Iris pigment epithelial cell (primary cell): ENCODE data around the gene STRIT1.

Experiments used
- DNase-seq: peaks from one replicate; pipeline ENCODE4 v3.0.0-alpha.2; 2011; ENCODE audit warnings: low read depth

Gene STRIT1

DNA sequence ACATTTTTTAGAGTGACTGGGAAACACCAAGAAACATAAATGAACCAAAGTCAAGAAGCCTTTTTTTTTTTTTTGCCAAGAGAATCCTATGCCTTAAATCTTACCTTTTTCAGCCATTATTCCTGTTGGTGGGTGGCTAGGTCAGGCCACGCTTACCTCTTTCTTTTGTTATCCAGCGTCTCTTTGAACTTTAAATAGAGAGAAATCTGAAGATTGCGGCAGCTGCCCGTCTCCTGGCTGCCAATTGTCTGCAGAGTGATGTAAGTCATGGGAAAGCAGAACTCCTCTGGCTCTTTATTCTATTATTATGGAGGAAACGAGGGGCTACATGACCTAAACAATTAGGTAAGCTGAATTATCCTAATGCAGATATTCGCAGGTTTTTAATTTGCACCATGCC lies at the start of gene STRIT1:
TSS of gene STRIT1 (minus strand) at position 168 of the 400 bp plus-strand sequence.
- DNase-seq = no peak

DNA sequence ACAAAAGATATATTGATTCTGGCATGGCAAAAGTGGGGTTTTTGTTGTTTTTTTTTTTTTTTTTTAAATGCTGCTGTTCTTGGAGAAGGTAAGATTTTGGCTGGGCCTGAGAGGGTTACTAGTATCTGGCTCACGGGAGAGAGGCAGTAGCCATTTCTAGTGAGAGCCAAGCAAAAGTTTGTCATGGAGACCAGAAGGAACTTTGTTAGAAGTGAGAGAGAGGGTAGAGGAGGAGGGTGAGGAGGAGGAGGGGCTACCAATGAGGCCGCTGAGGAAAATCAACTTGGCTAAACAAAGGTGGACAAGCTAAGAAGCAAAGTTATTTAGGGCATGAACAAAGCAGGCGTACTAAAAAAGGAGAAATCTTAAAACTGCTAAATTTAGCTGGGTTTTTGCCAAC lies 48.9 kb upstream of the STRIT1 start:
- no peak for DNase-seq

GRCh38 chr3:155339052-155339451 lies 45.6 kb upstream of the STRIT1 start:
- DNase-seq = no peak

GRCh38 chr3:155335724-155336354 lies 42.4 kb upstream of the STRIT1 start:
- DNase-seq = no peak

DNA sequence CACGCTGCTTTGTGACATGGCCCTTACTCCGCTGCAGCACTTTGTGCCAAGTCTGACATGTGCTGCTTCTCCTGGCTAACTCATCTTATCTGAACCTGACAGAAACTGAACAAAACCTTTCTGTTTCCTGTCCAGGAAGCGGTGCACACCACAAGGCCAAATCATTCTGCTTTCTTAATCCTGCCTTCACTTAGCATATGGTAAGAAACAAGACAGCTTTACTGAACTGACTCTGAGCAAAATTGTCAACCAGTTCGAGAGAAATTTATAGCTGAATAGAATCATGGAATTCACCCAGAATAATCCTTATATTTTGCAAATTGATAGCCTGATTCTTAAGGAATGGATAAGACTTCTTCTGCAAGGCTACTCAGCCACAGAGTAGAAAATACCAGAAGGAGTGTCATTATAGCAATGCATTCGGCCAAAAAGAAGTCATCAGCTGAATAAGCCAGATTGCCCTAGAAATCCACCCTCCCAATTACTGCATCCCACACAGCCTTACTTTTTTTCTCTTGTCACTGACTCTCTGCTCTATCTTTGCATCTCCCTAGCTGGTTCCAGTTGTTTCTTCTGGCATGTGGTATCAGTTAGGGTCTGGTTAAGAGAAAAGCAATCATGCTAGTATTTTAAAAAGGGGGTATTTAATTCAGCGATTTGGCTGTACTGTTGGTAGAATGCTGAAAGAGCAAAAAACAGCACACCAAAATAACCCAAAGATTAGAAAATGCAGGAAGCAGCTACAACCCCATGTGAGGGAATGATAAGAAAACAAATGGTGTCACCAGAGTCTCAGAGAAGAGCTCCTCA lies 41.6 kb upstream of the STRIT1 start:
- peak; percentile 28 for DNase-seq

- DNase-seq = no peak
Measured at GRCh38 chr3:155334215-155334913, 40.9 kb upstream of the STRIT1 start.

GRCh38 chr3:155332716-155333115 lies 39.2 kb upstream of the STRIT1 start:
- no peak for DNase-seq

- no peak for DNase-seq
Measured at GRCh38 chr3:155331078-155331477, 37.6 kb upstream of the STRIT1 start.

- DNase-seq = no peak
Measured at GRCh38 chr3:155330370-155330769, 36.9 kb upstream of the STRIT1 start.

- no peak for DNase-seq
Measured at GRCh38 chr3:155329513-155330048, 36.1 kb upstream of the STRIT1 start.

GRCh38 chr3:155327871-155328270 lies 34.4 kb upstream of the STRIT1 start:
- no peak for DNase-seq

- DNase-seq = no peak
Measured at GRCh38 chr3:155327430-155327829, 33.9 kb upstream of the STRIT1 start.

GRCh38 chr3:155326901-155327300 lies 33.4 kb upstream of the STRIT1 start:
- no peak for DNase-seq

GRCh38 chr3:155326244-155326643 lies 32.8 kb upstream of the STRIT1 start:
- no peak for DNase-seq

DNA sequence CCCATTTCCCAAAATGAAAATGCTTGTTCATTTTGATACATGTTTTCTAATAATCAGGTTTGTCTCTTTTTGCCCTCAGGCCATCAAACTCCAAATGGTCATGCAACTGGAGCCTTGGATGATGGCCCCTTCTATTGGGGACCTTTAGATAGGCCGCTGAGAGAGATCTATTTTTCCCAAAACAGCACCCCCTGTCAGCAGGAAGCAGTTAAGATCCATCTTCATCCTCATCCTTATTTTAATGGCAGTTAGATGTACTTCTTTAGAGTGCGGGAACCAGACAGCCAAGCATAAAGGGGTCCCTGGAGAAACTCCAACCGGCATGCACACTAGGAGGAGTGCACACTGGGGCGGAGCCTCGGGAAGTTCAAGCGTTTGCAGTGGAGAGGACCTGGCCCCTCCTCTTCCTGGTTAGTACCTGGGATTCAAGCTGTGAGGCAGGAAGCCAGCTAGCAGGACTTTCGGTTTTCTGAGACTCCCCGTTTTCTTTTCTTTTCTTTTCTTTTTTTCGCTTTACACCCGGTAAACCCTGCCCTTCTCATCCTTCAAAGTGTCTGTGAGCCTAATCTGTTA lies 31.9 kb upstream of the STRIT1 start:
- no peak for DNase-seq

DNA sequence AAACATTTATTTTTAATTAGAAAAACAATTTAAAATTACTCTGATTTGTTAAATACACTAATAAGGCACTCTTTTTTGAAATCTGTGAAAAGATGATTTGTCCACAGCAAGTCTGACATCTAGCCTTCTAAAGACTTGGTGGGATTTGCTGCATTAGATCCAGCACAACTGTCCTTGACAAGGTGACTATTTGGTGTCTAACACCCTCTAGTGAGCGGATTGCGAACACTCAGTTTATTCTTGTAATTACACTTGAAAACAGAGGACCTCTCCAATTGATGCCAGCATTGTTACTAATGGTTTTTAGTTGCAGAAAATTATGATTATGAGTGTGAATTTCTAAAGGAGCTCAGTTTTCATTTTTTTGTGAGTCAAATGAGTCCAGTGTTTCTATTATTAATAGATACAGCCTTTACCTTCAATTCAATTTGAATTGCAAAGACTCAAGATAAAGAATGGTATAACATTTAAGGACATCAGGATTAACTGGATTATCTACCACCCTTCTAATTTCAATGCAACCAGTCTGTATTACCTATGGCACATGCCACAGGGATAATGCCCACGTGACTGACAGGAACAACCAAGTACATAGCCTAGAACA lies 29.7 kb upstream of the STRIT1 start:
- DNase-seq = peak; percentile 85

DNA sequence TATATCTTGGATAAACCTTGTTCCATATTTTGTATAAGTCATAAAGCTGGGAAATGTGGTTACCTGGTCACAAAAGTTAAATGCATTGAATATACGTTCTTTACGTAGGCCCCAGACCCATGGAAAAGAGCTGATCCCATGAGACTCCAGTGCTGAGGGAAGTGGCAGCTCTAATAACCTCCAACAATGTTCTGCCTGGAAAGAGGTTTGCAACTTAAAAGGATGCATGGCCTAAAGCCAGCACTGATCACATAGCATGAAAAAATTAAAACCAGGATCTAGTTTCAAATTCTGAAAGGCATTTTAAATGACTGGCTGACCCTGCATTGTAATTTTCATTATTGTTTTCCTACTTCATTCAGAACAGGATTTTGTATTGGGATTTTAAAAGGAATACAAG lies 27.9 kb upstream of the STRIT1 start:
- no peak for DNase-seq

DNA sequence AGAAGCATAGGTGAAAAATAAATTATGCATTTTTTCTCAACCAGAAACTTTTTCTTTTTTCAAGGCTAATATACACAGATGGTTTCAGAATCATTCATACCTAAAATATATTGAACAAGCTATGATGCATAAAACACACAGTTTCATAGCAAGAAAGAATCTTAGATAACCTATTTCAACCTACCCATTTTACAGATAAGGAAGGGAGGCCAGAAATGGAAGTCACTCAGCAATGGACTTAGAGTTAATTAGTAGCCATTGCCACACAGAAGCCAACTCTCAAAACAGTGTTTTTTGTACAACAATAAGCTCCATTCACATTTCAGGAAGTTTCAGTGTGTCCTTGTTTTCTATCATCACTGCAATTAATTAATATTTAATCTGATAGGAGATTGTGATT lies 27.5 kb upstream of the STRIT1 start:
- no peak for DNase-seq

- no peak for DNase-seq
Measured at GRCh38 chr3:155318740-155319139, 25.3 kb upstream of the STRIT1 start.

GRCh38 chr3:155317211-155317610 lies 23.7 kb upstream of the STRIT1 start:
- no peak for DNase-seq

DNA sequence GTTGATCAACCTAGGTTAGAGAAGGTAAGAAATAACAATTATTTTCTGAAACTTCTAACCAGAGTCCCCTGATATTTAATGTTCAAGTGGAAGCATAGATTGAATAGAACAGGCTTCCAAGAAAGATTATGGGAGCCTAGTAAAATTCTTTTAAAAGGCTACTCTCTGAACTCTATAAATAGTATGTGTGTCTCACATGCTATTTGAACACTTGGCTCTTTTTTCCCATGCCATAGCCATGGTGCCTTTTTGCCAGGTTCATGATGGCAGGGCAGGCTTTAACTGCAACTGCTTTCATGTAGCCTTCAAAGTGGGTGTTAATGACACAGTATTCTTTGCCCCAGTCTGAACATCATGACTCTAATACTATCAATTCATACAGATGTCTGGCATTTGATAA lies 22.9 kb upstream of the STRIT1 start:
- no peak for DNase-seq

DNA sequence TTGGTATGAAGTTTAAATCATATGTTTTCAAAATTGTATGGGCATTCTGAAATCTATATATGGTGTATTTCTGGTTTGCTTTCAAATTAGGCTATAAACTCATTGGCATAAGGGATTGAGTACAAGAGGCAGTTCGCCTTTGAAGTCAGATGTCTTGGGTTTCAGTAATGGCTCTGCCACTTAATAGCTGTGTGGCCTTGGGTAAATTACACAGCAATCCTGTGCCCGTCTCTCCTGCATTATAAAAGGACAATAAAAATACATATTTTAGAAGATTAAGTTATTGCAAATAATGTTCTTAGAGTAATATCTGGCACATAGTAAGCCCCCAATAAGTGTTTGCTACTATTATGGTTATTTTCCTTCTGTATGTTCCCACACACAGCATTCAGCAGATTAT lies 20.4 kb upstream of the STRIT1 start:
- no peak for DNase-seq
